Measurements from ENCODE around the gene TTN. TPM values are rescaled to one million over a fixed set of nuclear protein-coding genes. Genes with fewer than 3 reads are reported as not detected.

TTN gene
- total and polyA plus RNA-seq, 2 donors (not counting 1 experiment from before 2014, with no cell fraction given): 0.14 to 0.33 TPM

- Histone ChIP-seq H4K20me1 (ENCODE audit: control insufficient read depth, extremely low read depth, insufficient read depth, low read length) (no peaks in the 10 kb centered on the region), H3K9ac (ENCODE audit: insufficient read depth, low read length) (no peak overlapping the region), H2AFZ (ENCODE audit: low read length) (no peak overlapping the region), H3K36me3 (ENCODE audit: control insufficient read depth, insufficient read depth, low read length) (no peaks in the 10 kb centered on the region), H3K4me3 (replicated peaks in 1 of 4; ENCODE audit: control extremely low read depth in 1 of 4, insufficient read depth in 1 of 4, low read depth in 3 of 4, low read length in 4 of 4) (no peak overlapping the region), H3K79me2 (ENCODE audit: control insufficient read depth, insufficient read depth, low read length) (no peaks in the 10 kb centered on the region), H3K4me2 (ENCODE audit: extremely low read depth, insufficient read depth, low read length) (no peak overlapping the region), H3K27me3 (ENCODE audit: control insufficient read depth, insufficient read depth, low read length) (no peaks in the 10 kb centered on the region), H3K27ac (ENCODE audit: insufficient read depth, low read length) (no peak overlapping the region), H3K4me1 (ENCODE audit: control insufficient read depth, extremely low read depth, insufficient read depth, low read length) (no peaks in the 10 kb centered on the region), H3K9me3 (ENCODE audit: control insufficient read depth, insufficient read depth, low read depth, low read length) (no peaks in the 10 kb centered on the region)
- no peak for TF ChIP-seq EZH2 (IDR thresholded peaks at IDR 0.05; ENCODE audit: low read length, missing control alignments)
- no peak for TF ChIP-seq CTCF (conservative IDR thresholded peaks at IDR 0.05 in 1 of 2, IDR thresholded peaks at IDR 0.05 in 1 of 2; ENCODE audit: low read depth in 1 of 2, low read length in 2 of 2)
- DNase-seq (ENCODE audit: low read depth in 2 of 2): no peak
Measured at GRCh38 chr2:178629463-178629862, 177.8 kb downstream of the TTN start.

DNA sequence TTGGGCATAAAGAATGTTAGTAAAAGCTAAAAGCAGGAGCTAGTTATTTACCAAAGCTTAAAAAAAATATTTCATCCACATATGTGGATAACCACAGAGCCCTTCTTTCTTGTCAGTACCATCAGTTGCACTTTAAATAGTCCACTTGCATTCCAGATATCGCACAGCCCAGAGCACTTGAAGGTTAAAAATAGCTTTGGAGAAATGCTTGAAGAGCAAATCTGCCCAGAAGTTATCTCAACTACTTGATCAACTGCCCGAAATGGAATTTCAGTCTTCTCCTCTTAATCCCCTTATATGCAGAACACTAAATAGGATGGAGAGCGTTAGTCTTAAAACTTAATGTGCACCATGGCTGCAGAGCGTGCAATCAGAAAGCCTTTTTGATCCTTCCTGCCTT, 178.6 kb downstream of the TTN start:
- Histone ChIP-seq H3K27ac (ENCODE audit: insufficient read depth, low read length) (no peak overlapping the region), H2AFZ (ENCODE audit: low read length) (no peak overlapping the region), H3K36me3 (ENCODE audit: control insufficient read depth, insufficient read depth, low read length) (no peaks in the 10 kb centered on the region), H3K27me3 (ENCODE audit: control insufficient read depth, insufficient read depth, low read length) (no peaks in the 10 kb centered on the region), H4K20me1 (ENCODE audit: control insufficient read depth, extremely low read depth, insufficient read depth, low read length) (no peaks in the 10 kb centered on the region), H3K9me3 (ENCODE audit: control insufficient read depth, insufficient read depth, low read depth, low read length) (no peaks in the 10 kb centered on the region), H3K9ac (ENCODE audit: insufficient read depth, low read length) (no peak overlapping the region), H3K79me2 (ENCODE audit: control insufficient read depth, insufficient read depth, low read length) (no peaks in the 10 kb centered on the region), H3K4me2 (ENCODE audit: extremely low read depth, insufficient read depth, low read length) (no peak overlapping the region), H3K4me1 (ENCODE audit: control insufficient read depth, extremely low read depth, insufficient read depth, low read length) (no peaks in the 10 kb centered on the region), H3K4me3 (replicated peaks in 1 of 4; ENCODE audit: control extremely low read depth in 1 of 4, insufficient read depth in 1 of 4, low read depth in 3 of 4, low read length in 4 of 4) (no peak overlapping the region)
- DNase-seq (ENCODE audit: low read depth in 2 of 2): peak in 1 of 2 donors; percentile 43
- TF ChIP-seq EZH2 (IDR thresholded peaks at IDR 0.05; ENCODE audit: low read length, missing control alignments) (no peak), CTCF (conservative IDR thresholded peaks at IDR 0.05 in 1 of 2, IDR thresholded peaks at IDR 0.05 in 1 of 2; ENCODE audit: low read depth in 1 of 2, low read length in 2 of 2) (no peak)

GRCh38 chr2:178627401-178627800, 179.8 kb downstream of the TTN start:
- DNase-seq (ENCODE audit: low read depth in 2 of 2): no peak
- H3K4me3 ChIP-seq (replicated peaks in 1 of 4; ENCODE audit: control extremely low read depth in 1 of 4, insufficient read depth in 1 of 4, low read depth in 3 of 4, low read length in 4 of 4): no peak overlapping the region
- no peak overlapping the region for H2AFZ ChIP-seq (ENCODE audit: low read length)
- H3K79me2 ChIP-seq (ENCODE audit: control insufficient read depth, insufficient read depth, low read length): no peaks in the 10 kb centered on the region
- no peaks in the 10 kb centered on the region for H3K4me1 ChIP-seq (ENCODE audit: control insufficient read depth, extremely low read depth, insufficient read depth, low read length)
- no peak overlapping the region for H3K4me2 ChIP-seq (ENCODE audit: extremely low read depth, insufficient read depth, low read length)
- TF ChIP-seq EZH2 (IDR thresholded peaks at IDR 0.05; ENCODE audit: low read length, missing control alignments) (no peak), CTCF (conservative IDR thresholded peaks at IDR 0.05 in 1 of 2, IDR thresholded peaks at IDR 0.05 in 1 of 2; ENCODE audit: low read depth in 1 of 2, low read length in 2 of 2) (no peak)
- no peak overlapping the region for H3K27ac ChIP-seq (ENCODE audit: insufficient read depth, low read length)
- no peak overlapping the region for H3K9ac ChIP-seq (ENCODE audit: insufficient read depth, low read length)
- H4K20me1 ChIP-seq (ENCODE audit: control insufficient read depth, extremely low read depth, insufficient read depth, low read length): no peaks in the 10 kb centered on the region
- H3K9me3 ChIP-seq (ENCODE audit: control insufficient read depth, insufficient read depth, low read depth, low read length): no peaks in the 10 kb centered on the region
- H3K36me3 ChIP-seq (ENCODE audit: control insufficient read depth, insufficient read depth, low read length): no peaks in the 10 kb centered on the region
- no peaks in the 10 kb centered on the region for H3K27me3 ChIP-seq (ENCODE audit: control insufficient read depth, insufficient read depth, low read length)

Data from fibroblast of lung (primary cell).